Non-pigmented ciliary epithelial cell (primary cell): ENCODE data around the gene PREX1.

ENCODE experiments used
- DNase-seq: peaks from one replicate; pipeline ENCODE4 v3.0.0-alpha.2; 2010; ENCODE audit warnings: low read depth

PREX1 gene

DNA sequence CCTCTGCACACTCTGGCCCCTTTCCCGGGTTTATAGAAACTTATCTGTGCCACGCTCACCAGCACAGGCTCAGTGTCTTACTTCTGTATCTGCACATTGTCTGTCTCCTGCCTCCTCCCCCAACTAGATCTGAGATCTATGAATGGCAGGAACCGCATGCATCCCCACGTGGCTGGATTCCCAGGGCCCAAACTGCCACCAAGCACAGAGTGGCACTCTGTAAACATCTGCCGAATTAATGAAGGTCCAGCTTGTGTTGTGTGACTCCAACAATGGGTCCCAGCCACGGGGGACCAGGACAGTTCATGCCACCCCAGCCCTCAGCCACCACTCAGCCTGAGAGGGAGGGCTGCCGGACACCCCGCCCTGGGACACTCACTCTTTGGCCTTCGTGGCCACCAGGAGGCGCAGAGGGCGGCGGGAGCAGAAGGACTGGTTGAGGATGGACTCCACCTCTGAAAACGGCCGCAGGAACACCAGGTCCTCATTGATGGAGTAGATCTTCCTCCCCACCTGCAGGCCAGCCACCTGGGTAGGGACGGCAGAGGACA, 171.1 kb downstream of the PREX1 start:
- DNase-seq, result no peak

DNA sequence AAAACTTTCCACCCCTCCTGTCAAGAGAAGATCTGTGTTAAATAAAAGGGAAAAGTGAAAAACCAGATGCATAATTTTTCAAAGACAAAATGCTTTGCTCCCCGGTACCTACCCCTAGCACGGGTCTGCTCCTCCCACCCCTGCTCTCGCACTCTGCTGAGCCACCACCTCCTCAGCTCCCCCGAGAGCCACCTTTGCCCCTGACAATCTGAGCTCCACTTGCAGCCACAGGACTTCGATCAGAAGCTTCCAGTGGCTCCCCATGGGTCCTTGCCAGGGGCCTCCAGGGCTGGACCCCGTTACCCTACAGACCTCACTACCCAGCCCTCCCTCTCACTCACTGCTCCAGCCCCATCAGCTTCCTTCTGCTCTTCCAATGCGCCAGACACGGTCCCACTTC, 171.7 kb downstream of the PREX1 start:
- DNase-seq, result no peak

DNA sequence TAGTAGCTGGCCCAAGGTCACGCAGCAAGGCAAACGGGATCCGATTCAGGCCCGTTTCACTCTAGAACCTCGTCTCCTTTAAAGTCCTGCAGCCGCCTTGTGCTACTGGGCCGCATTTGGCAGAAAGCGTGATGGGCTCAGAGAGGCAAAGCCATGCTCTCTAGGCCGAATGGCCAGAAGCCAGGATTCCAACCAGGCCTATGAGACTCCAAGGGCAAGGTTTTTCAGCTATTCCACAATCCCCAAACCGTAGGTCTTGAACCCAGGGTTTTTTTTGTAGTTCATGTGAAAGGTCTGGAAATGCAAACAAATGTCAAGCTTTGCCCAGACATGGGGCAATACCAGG, 174.1 kb downstream of the PREX1 start:
- no peak for DNase-seq

DNA sequence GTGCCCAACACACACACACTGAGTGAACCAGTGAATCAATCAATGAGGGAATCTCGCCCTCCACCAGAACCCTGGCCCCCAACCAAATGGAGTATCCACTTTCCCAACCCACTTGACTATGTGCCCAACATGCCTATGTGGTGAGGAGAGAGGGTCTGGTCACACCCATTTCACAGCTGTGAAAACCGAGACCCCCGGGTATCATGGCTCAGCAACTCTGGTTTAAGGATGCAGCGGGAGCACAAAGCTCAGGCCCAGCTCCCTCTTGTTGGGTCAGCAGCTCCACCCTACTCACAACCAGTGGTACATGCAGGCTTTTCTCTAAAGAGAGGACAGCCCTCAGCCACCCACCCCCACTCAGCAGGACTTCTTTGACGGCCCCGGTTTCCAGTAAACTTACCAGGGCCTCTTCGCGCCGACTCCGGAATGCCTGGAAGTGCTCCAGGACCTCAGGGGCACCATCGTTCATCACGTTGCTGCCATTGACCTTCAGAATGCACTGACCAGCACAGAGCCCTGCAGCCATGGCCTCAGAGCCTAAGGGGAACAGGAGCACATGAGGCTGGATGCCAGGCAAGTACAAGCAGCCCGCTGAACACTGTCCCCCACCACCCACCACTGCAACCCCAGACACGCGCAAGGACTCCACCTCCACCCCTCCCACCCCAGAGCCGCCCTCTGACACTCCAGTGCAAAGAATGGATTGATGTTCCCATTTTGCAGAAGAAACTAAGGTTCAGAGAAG, 174.7 kb downstream of the PREX1 start:
- no peak for DNase-seq

DNA sequence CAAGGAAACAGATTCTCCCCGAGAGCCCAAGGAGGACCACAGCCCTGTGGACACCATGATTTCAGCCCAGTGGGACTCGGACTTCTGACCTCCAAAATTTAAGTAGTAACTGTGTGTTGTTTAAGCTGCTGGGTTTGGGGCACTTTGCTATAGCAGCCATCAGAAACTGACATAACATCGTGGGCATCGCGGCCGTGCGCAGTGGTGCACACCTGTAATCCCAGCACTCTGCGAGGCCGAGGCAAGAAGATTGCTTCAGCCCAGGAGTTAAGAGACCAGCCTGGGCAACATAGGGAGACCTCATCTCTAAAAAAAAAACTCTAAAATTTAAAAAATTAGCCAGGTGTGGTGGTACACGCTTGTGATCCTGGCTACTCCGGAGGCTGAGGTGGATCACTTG, 175.8 kb downstream of the PREX1 start:
- DNase-seq, result no peak

DNA sequence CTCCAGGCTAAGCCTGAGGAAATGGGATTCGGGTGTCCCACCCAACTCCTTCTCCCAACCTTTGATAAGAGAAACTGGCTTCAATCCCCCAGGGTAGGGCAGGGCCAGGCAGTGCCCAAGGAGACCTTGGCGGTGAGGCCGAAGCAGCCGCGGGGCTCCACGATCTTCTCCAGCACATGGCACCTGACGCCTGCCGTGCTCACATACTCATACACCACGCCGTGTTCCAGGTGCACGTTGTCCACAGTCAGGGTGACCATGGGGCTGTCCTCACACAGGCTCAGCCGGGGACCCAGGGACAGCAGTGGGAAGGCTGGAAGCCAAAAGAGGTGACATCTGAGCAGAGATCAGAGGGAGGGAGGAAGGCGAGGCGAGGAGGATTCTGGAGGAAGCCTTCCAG, 176.5 kb downstream of the PREX1 start:
- DNase-seq, result no peak

DNA sequence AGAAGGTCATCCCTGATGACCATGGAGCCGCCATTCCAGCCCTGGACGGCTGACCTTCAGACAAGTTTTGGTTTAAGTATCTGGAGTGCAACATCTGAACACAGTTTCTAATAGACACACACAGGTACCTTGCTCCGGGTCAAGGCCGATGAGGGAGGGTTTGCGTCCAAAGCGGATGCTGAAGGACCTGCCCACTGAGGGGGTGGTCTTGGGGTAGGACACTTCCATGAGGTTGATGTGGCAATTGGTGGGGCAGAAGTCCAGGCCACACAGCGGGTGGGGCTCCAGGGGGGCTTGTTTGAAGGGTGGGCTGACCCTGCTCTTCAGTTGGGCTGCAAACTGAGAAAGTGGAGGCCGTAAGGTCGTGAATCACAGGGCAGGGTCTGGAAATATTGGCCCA, 177.9 kb downstream of the PREX1 start:
- DNase-seq, result no peak

DNA sequence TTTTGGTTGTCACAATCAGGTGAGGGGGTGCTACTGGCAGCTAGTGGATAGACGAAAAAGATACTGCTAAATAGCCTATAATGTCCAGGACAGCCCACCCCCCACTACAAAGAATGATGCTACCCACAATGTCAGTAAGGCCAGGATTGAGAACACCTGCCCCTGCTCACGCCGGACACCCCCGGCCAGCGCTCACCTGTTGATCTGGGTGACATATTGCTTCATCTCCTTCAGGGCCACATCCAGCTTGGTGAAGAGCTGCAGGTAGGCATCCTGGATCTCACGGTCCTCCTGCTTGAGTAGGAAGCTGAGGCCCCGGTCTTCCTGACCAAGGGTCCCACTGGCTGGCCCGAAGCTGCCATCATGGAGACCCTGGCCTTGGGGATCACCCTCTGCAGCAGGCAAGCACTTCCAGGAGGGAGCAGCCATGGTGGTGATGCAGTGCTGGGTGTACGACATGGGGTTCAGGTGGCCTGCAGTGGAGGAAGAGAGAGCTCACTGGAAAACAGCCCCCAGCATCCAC, 178.6 kb downstream of the PREX1 start:
- no peak for DNase-seq

DNA sequence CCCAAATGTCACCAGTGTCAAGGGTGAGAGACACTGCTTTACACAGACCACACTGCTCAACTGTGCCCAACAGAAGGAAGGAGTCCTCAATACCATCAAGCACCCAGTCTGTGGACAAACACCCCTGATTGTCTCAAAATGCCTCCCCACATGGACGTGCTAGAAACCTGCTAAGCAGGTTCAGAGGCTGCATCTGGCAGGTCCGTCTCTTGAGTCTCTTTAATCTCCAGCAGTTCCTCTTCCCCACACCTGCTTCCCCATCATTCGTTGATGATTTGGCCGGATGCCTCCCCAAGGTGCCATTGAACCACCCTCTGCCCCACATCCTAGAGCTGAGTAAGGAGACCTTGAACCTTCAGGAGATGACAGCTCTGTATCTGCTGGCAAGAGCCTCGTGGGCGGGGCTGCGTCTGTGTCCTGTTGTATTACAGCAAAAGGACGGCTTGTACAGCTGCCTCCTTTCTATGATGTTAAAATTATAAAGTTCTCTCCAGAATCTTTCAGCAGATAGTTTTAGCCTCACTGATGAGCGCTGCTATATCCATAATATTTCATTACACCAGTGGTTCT, 179.2 kb downstream of the PREX1 start:
- no peak for DNase-seq

DNA sequence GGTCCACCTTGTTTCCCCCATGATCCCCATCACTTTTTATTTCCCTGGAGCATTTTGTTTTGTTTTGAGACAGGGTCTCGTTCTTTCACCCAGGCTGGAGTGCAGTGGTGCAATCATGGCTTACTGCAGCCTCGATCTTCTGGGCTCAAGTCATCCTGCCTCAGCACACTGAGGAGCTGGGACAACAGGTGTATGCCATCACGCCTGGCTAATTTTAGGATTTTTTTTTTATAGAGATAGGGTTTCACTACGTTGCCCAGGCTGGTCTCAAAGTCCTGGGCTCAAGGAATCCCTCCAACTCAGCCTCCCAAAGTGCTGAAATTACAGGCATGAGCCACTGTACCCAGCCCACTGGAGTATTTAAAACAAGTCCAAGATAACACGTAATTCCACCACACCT, 179.9 kb downstream of the PREX1 start:
- no peak for DNase-seq

DNA sequence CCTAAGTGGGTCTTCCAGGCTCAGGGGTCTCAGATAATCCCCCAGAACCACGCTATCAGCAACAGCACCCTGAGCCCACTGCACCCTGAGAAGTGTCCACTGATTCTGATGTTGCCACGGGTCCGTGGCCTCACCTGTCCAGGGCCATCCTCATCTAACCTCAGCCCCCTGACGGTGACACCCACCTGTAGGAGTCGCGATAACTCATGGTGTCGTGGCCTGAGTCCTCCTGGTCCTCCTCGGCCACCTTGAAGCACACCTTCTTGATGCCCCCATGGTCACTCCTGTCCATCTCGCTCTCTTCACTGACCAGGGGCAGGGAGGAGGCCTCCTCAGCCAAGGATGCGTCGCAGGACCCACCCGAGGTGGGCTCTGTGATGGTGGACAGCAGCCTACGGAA, 182.1 kb downstream of the PREX1 start:
- DNase-seq, result no peak

DNA sequence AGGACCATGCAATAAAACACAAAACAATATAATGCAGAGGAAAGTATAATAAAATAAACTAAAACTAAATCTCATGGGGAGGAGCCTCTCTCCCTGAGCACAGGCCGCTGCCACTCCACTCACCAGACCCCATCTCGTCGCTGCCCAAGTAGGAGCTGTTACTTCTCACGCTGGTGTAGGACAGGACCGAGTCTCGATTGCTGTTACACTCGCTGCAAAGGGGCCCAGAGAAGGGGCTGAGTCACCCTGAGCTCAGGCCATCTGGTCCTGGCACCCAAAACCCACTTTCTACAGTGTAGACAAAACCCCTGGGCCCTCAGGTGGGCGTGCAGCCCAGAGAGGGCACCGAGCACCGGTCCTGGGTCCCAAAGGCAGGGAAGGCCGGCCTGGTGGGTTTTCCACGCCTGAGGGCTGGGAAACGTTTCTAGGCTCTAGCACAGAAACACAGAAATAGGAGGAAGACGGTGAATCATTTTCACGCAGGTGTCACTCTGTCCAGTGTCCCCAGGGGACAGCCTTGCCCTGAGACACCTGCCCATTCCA, 183.4 kb downstream of the PREX1 start:
- no peak for DNase-seq

DNA sequence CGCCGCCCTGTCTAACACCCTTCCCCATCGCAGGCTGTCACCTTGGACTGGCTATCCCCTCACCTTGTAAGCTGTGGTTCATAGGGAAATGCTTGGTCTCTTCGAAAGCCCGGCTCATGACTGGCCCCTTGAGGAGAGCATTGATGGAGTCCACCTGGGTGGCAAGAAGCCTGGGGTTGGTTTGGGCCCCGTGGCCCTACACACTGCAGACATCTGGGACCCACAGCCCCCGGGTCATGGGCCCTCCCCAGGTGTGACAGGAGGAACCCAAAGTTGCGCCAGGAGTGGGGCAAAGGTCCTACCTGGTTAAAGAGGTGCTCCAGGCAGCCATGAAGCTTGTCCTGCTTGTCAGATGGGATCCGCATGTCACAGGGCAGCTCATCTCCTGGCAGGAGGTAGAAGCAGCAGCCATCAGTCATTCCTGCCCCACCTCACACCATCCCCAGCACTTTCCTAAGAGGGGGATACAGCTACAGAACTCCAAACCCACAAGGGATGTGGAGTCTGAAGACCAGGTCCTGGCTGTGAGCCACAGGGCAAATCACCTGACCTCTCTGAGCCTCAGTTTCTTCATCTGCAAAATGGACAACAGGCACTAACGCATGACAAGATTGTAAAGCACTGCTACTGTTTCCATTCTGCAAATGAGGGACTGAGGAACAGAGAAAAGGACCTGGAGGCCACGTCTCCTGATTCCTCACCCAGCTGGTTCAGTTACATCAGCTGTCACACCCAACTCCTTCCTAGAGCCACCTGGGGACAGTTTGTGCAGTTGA, 185.5 kb downstream of the PREX1 start:
- no peak for DNase-seq

DNA sequence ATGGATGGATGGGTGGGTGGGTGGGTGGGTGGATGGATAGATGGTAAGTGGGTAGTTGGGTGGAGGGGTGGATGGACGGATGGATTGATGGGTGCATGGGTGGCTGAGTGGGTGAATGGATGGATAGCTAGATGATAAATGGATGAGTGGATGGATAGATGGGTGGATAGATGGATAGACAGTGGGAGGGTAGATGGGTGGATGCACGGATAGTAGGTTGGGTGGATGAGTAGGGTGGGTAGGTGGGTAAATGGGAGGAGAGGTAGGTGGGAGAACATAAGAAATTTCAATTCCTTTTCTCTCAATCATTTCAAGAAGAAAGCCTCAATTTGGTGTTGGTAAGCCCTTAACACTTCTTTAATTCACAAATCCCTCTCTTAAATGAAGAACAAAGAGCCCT, 186.9 kb downstream of the PREX1 start:
- no peak for DNase-seq

DNA sequence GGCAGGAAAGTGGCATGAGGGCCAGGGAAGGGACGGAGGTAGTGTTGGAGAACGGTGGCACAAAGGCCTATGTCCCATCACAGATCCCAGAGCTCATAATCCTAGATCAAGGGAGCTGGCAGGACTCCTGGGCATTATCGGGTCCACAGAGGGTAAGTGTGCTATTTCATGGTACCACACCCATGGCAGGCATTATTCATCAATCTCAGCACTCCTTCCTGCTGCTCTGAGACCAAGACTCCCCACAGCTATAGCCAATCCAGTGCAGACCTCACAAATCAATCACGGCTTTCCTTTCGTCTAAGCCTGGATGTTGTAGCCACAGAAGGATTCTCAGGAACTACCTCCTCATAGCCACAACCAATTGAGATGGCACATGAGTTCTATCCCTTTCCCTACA, 187.9 kb downstream of the PREX1 start:
- DNase-seq, result no peak

DNA sequence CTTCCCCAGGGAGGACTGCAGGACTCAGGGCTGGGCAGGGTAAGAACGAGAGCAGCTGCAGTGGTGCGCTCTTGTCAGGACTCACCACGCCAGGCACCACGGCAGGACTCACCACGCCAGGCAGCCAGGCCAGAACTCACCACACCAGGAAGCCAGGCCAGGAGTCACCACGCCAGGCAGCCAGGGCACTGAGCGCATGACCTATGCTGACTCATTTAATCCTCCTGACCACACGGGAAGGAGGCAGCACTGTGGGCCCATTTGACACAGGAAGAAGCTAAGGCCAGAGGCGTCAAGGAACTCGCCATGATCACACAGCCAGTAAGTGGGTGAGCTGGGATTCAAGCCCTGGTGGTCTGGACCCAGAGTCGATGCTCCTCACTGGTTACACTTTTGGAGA, 189.3 kb downstream of the PREX1 start:
- DNase-seq, result peak; percentile 46

DNA sequence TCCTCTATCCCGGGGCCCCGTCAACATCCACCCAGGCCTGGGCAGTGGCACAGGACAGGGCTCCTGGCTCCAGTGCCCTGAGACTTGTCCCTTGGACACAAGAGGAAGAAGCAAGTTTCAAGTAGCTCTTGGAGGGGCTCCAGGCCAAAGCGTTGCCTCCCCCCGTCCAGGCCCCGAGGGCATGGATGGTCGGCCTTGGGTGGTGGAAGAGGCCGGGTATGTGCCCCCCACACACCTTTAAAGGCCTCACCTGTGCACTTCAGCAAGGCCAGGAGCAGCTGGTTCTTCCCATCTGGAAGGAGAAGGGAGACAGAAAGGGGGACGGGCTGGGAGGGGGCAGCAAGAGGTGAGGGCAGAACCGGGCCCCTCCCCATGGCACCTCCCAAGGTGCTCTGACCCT, 190.3 kb downstream of the PREX1 start:
- DNase-seq, result no peak

DNA sequence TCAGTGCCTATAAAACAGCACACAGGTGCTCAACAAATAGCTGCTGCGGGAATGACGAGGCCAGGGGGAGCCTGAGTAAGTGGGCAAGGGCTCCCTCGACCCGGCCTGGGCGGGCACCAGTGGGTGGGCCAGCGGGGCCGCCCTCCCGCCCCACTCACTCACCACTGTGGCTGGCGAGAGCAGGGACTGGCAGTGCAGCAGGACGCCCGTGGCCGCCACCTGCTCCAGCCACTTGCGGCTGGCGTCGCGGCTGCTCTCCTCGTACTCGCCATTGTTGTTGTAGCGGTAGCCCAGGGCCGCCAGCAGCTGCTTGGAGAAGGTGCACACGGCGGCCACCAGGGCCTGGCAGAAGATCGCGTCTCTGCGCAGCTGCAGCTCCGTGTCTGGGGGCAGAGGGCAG, 191.5 kb downstream of the PREX1 start:
- DNase-seq, result no peak

DNA sequence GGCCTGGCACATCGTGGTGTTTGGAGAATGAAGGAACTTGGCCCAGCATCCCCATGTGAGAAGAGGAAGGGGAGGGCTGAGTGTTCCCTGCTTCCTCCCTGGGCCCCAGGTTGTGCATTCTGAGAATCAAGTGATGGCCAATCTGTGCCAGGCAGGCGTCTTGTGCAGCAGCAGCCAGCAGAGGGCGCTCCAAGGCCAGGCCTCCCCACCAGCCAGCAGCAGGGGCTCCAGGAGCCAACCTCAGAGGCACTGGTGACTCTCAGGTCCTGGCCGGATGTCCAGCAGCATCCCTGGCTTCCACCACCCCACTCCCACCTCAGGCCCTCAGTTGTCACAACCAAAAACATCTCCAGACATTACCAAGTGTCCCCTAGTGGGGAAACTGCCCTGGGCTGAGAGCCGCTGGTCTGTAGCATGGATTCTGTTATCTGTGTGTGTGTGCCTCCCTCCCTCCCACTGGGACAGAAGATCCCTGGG, 192.0 kb downstream of the PREX1 start:
- DNase-seq, result no peak

DNA sequence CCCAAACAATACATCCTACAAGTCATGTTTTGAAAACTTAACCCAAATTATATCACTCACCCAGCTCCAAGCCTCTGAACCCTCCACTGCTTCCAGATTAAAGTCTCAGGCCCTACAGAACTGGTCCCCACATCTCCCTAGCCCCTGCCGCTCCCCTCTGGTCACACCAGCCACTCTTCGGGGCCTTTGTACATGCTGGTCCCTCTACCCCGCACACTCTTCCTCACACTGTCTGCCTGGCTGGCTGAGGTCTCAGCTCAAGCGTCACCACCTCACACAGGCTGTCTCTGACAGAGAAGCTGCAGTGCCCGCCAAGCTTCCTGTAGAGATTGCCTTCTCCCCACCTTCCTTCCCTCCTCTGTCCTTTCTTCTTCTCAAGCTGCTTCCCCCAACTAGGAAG, 192.4 kb downstream of the PREX1 start:
- DNase-seq, result no peak

DNA sequence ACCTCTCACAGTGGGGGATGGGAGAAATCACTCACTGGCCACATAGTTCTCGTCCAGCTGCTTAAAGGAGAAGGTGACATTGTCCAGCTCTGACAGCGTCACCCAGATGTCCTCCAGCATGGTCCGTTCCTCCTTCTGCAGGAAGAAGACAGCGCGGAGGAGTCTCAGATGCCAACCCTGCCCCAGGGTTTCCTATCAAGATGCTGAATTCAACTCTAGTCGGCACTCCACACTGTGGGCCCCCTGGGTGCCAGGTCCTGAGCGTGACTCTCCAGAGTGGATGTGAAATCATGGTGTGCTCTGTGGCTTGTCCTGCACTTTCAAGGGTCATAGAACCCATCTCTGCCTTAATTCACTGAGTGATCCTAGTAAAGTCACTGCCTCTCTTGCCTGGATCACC, 193.2 kb downstream of the PREX1 start:
- DNase-seq, result no peak

DNA sequence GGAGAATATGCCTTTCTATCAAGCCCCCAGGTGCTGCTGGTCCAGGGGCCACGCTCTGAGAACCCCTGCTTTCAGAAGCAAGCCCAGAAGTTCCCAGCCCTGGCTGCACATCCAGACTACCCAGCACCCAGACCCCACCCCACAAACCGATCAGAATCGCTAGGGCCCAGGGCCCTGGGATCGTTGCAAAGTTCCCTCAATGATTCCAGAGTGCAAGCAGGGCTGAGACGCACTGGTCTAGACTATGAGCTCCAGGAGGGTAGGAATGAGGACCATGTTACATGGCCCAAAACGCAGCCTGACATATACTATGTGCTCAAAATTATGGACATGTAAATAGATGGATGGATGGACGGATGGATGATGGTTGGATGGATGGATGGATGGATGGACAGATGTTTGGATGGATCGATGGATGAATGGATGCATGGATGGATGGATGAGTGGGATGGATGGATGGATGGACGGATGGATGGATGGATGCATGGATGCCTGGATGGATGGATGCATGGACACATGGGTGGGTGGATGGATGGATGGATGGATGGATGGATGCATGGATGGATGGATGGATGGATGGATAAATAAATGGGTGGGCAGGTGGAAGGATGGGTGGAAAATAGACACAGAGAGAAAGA, 194.1 kb downstream of the PREX1 start:
- DNase-seq, result no peak
